Calu3 (cell line): Measurements from ENCODE around the gene CHD1. TPM values are rescaled to one million over a fixed set of nuclear protein-coding genes. Genes with fewer than 3 reads are reported as not detected.

ENCODE experiments used
- BruUV-seq: library from RNA; stranded (reverse); fragments of 400-500 nt; replicated peaks from 2 replicates; lab custom pipeline; 2021; lab: Mats Ljungman, UMichigan
- CTCF ChIA-PET: fragments of 300-600 bp; sonication (Branson Sonifier 250); formaldehyde crosslinking; loops from one replicate; lab custom pipeline; 2022; ENCODE audit warnings: antibody characterized with exemption; lab: Charles Lee
- DNase-seq: peaks from one replicate; pipeline ENCODE4 v3.0.0; 2022
- H3K27ac Mint-ChIP-seq: one replicate; pipeline ENCODE4 v1.8.0; 2022; ENCODE audit warnings: mixed read lengths; ENCODE audit not compliant: unreplicated experiment
- H3K27me3 Mint-ChIP-seq: one replicate; pipeline ENCODE4 v1.8.0; 2022; ENCODE audit warnings: mixed read lengths; ENCODE audit not compliant: unreplicated experiment
- H3K36me3 Mint-ChIP-seq: one replicate; pipeline ENCODE4 v1.8.0; 2022; ENCODE audit warnings: mild to moderate bottlenecking, moderate library complexity, mixed read lengths; ENCODE audit not compliant: insufficient read depth, unreplicated experiment
- H3K4me1 Mint-ChIP-seq: one replicate; pipeline ENCODE4 v1.8.0; 2022; ENCODE audit warnings: mild to moderate bottlenecking, low read depth, mixed read lengths; ENCODE audit not compliant: unreplicated experiment
- H3K4me3 Mint-ChIP-seq: one replicate; pipeline ENCODE4 v1.8.0; 2022; ENCODE audit warnings: mild to moderate bottlenecking, low read depth, moderate library complexity, mixed read lengths; ENCODE audit not compliant: unreplicated experiment
- H3K9me3 Mint-ChIP-seq: one replicate; pipeline ENCODE4 v1.8.0; 2022; ENCODE audit warnings: low read depth, mixed read lengths; ENCODE audit not compliant: unreplicated experiment
- CTCF ChIP-seq: fragments of 200-600 bp; IDR thresholded peaks from one replicate; pipeline ENCODE4 v1.8.0; 2022; ENCODE audit warnings: antibody characterized with exemption; ENCODE audit not compliant: unreplicated experiment
- intact Hi-C: fragments of 100-400 bp; cut with micrococcal nuclease; formaldehyde crosslinking; loops from one replicate; pipeline ENCODE4 v1.10.0; 2022; ENCODE audit not compliant: unreplicated experiment
- total RNA-seq: library from RNA; stranded (reverse); gene quantifications from 2 replicates; pipeline ENCODE4 v1.2.3, GENCODE V29; 2022

The CHD1 gene
- total RNA-seq, 1 experiment from 2014 or later = 79.7 TPM

GRCh38 chr5:98941131-98941883 lies 12.5 kb upstream of the CHD1 start:
- Mint-ChIP-seq H3K36me3 (no peaks in the 10 kb centered on the region), H3K9me3 (no peaks in the 10 kb centered on the region), H3K4me3 (no peak overlapping the region), H3K4me1 (no peaks in the 10 kb centered on the region), H3K27me3 (no peaks in the 10 kb centered on the region), H3K27ac (no peak overlapping the region)
- no peak for DNase-seq
- BruUV-seq = no TSS peak
- CTCF ChIA-PET = interaction anchor here (0.6 to 0.7 kb wide), 3 partner anchors 10 to 85 kb away, joined by 3 to 4 read pairs (median 4); no protein-coding TSS in a partner anchor
- no peak for TF ChIP-seq CTCF
- intact Hi-C loops = no loop called here

DNA sequence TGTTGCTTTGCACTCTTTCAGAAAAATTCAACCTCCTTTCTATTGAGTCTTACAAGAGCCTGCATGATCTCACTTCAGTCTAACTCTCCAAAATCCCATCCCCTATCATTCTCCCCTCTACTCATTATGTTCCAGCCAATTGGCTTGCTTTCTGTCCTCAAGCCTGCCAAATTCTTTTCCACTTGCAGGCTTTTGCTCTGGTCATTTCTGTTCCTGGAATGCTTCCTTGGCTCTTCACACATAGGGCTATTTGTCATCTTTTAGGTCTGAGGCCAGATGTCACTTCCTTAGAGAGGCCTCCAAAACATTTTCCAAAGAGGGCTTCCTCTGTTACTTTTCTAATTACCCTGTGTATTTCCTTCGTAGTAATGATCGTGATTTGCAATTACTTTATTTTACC lies 11.8 kb upstream of the CHD1 start:
- no peaks in the 10 kb centered on the region for H3K27me3 Mint-ChIP-seq
- H3K9me3 Mint-ChIP-seq = no peaks in the 10 kb centered on the region
- intact Hi-C loops = no loop called here
- no peak overlapping the region for H3K27ac Mint-ChIP-seq
- DNase-seq = no peak
- no peaks in the 10 kb centered on the region for H3K4me1 Mint-ChIP-seq
- no peak for TF ChIP-seq CTCF
- H3K4me3 Mint-ChIP-seq = no peak overlapping the region
- CTCF ChIA-PET = interaction anchor here (0.6 kb wide), 1 partner anchor 34 kb away, joined by 3 read pairs; no protein-coding TSS in a partner anchor
- no peaks in the 10 kb centered on the region for H3K36me3 Mint-ChIP-seq
- no TSS peak for BruUV-seq

GRCh38 chr5:98938464-98938863 lies 9.7 kb upstream of the CHD1 start:
- CTCF ChIA-PET = no interaction called here
- no peak for DNase-seq
- no peaks in the 10 kb centered on the region for H3K36me3 Mint-ChIP-seq
- no peaks in the 10 kb centered on the region for H3K27me3 Mint-ChIP-seq
- no TSS peak for BruUV-seq
- H3K9me3 Mint-ChIP-seq = no peaks in the 10 kb centered on the region
- peaks cover 10% of the 10 kb centered on the region for H3K4me1 Mint-ChIP-seq
- intact Hi-C loops = no loop called here
- H3K4me3 Mint-ChIP-seq = no peak overlapping the region
- no peak overlapping the region for H3K27ac Mint-ChIP-seq
- TF ChIP-seq CTCF = no peak

DNA sequence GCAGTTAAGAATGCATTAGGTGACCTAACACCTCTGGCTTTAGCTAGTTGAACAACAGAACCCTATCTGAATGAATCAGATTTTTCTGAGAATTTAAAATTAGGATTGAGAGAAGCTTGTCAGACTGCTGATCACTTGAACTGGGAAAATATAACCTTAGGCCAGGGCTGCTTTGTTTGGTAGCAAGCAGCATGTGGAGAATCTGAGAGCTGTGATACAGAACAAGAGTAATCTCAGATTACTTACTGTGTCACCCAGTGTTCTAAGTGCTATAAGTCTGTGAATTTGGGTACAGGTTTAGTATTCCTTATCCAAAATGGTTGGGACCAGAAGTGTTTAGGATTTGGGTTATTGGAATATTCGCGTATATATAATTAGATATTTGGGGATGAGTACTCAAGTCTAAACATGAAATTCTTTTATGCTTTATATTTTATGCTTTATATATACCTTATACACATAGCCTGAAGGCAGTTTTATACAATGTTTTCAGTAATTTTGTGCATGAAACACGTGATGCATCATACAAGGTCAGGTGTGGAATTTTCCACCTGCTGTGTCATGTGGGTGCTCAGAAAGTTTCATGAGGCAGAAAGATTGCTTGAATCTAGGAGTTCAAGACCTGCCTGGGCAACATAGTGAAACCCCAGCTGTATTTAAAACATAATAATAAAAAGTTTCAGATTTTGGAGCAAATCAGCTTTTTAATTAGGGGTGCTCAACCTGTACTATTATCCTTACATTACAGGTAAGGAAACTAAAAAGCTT lies 8.3 kb upstream of the CHD1 start:
- CTCF ChIA-PET = no interaction called here
- intact Hi-C loops = no loop called here
- no peak for TF ChIP-seq CTCF
- H3K9me3 Mint-ChIP-seq = no peaks in the 10 kb centered on the region
- no peak overlapping the region for H3K4me3 Mint-ChIP-seq
- DNase-seq = no peak
- H3K4me1 Mint-ChIP-seq = peaks cover 16% of the 10 kb centered on the region
- H3K36me3 Mint-ChIP-seq = peaks cover 12% of the 10 kb centered on the region
- BruUV-seq = no TSS peak
- no peaks in the 10 kb centered on the region for H3K27me3 Mint-ChIP-seq
- H3K27ac Mint-ChIP-seq = no peak overlapping the region
